ENCODE measurements around the gene MTG2.

The MTG2 gene

DNA sequence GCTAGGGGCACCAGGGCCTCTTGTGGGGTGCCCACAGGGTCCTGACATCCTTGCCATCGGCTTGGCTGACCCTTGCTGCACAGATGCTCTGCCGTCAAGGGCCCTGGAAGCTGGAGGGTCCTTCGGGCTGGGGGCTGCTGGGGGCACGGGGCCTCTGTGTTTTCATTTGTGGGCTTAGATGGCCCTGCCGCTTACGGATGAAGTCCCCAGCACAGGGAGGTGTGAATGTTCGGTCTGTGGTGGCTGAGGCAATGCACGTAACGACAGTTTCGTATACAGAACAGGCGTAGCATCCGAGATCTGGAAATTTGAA lies 24.8 kb upstream of the MTG2 start:
- peaks cover 31% of the 10 kb centered on the region for H3K36me3 Mint-ChIP-seq (ENCODE audit: low read depth)
- TF ChIP-seq, protein P1, sequence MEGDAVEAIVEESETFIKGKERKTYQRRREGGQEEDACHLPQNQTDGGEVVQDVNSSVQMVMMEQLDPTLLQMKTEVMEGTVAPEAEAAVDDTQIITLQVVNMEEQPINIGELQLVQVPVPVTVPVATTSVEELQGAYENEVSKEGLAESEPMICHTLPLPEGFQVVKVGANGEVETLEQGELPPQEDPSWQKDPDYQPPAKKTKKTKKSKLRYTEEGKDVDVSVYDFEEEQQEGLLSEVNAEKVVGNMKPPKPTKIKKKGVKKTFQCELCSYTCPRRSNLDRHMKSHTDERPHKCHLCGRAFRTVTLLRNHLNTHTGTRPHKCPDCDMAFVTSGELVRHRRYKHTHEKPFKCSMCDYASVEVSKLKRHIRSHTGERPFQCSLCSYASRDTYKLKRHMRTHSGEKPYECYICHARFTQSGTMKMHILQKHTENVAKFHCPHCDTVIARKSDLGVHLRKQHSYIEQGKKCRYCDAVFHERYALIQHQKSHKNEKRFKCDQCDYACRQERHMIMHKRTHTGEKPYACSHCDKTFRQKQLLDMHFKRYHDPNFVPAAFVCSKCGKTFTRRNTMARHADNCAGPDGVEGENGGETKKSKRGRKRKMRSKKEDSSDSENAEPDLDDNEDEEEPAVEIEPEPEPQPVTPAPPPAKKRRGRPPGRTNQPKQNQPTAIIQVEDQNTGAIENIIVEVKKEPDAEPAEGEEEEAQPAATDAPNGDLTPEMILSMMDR (IDR thresholded peaks at IDR 0.05; ENCODE audit: unreplicated experiment in 3 of 3), result no peak

DNA sequence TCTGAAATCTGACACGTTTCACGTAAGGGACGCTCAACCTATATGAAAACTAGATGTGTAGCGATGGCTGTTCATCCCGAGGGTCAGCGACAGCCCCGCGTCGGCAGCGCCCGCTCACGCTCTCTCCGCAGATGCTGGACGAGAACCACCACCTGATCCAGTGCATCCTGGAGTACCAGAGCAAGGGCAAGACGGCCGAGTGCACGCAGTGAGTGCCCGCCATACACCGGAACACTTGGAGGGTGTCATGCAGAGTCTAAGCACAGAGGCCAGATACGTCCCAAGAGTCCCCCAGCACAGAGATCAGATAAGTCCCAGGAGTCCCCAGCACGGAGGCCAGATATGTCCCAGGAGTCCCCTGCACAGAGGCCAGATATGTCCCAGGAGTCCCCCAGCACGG lies 24.3 kb upstream of the MTG2 start:
- Mint-ChIP-seq H3K4me1 (peaks cover 11% of the 10 kb centered on the region), H3K27ac (no peak overlapping the region), H3K9me3 (no peaks in the 10 kb centered on the region), H3K27me3 (ENCODE audit: low read depth) (no peaks in the 10 kb centered on the region), H3K36me3 (ENCODE audit: low read depth) (peaks cover 27% of the 10 kb centered on the region), H3K4me3 (no peak overlapping the region)
- TF ChIP-seq, protein P1 (IDR thresholded peaks at IDR 0.05; ENCODE audit: unreplicated experiment in 3 of 3), result no peak

More for the DNA sequence above, 24.8 kb upstream of the MTG2 start:
- Mint-ChIP-seq H3K9me3 (no peaks in the 10 kb centered on the region), H3K27ac (no peak overlapping the region), H3K4me3 (no peak overlapping the region), H3K27me3 (ENCODE audit: low read depth) (no peaks in the 10 kb centered on the region), H3K4me1 (peaks cover 11% of the 10 kb centered on the region)

DNA sequence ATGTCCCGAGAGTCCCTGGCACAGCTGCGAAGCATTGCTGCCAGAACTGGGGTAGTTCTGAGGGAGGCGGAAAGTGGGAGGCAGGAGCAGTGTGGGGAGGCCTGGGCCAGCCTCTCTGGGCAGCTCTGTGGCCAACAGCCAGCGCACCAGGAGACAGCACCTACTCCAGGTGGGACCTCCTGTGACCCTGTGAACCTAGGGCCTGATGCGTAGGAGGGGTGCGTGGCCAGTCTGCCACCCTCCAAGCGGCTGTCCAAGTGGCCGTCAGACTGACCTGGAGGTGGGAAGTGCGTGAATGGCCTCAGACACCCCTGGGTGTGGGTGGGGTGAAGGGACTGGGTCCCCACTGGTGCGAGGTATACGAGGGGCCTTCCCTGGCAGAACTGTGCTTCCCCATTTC lies 23.8 kb upstream of the MTG2 start:
- Mint-ChIP-seq H3K9me3 (no peaks in the 10 kb centered on the region), H3K4me3 (no peak overlapping the region), H3K27ac (no peak overlapping the region), H3K4me1 (peaks cover 11% of the 10 kb centered on the region), H3K36me3 (ENCODE audit: low read depth) (peaks cover 26% of the 10 kb centered on the region), H3K27me3 (ENCODE audit: low read depth) (no peaks in the 10 kb centered on the region)
- TF ChIP-seq, protein P1 (IDR thresholded peaks at IDR 0.05; ENCODE audit: unreplicated experiment in 3 of 3), result no peak

DNA sequence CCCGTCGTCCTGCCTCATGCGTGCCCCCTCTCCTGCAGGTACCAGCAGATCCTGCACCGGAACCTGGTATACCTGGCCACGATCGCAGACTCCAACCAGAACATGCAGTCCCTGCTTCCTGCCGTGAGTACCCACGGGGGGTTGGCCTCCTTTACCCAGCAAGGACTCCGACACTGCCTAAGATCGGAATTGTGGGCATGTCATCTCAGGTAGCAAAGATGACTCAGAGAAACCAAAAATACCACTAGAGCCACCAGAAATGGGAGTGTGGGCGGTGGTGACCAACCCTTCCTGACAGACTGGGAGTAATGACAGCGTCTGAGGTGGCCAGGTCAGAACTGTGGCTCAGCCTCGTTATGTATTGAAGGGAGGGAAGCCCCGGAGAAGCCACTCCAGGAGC lies 23.0 kb upstream of the MTG2 start:
- Mint-ChIP-seq H3K27me3 (ENCODE audit: low read depth) (no peaks in the 10 kb centered on the region), H3K4me3 (no peak overlapping the region), H3K9me3 (no peaks in the 10 kb centered on the region), H3K4me1 (peaks cover 11% of the 10 kb centered on the region), H3K27ac (no peak overlapping the region), H3K36me3 (ENCODE audit: low read depth) (peaks cover 19% of the 10 kb centered on the region)
- TF ChIP-seq, protein P1 (IDR thresholded peaks at IDR 0.05; ENCODE audit: unreplicated experiment in 3 of 3), result no peak

GRCh38 chr20:62160253-62160652 lies 22.6 kb upstream of the MTG2 start:
- TF ChIP-seq, protein P1 (IDR thresholded peaks at IDR 0.05; ENCODE audit: unreplicated experiment in 3 of 3), result no peak
- no peaks in the 10 kb centered on the region for H3K27me3 Mint-ChIP-seq (ENCODE audit: low read depth)
- peaks cover 11% of the 10 kb centered on the region for H3K4me1 Mint-ChIP-seq
- no peak overlapping the region for H3K4me3 Mint-ChIP-seq
- no peaks in the 10 kb centered on the region for H3K9me3 Mint-ChIP-seq
- no peak overlapping the region for H3K27ac Mint-ChIP-seq
- H3K36me3 Mint-ChIP-seq (ENCODE audit: low read depth), result peaks cover 18% of the 10 kb centered on the region

DNA sequence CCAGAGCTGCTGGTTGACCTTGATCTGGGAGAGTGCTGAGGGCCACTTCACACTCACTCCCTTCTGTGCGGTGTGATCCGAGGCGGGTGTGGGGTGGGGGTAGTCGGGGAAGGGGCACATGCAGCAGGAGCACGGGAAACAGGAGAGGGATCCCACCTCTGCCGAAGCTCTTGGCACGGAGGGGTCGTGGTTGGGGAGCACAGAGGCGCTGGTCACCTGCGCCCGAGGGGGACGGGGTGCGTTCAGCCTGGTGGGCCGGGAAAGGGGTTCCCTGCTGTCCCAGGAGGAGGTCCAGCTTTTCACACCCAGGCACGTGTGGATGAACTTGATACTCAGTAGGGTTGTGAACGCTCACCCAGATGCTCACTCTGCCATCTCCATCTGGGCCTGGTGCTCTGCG lies 22.0 kb upstream of the MTG2 start:
- peaks cover 5% of the 10 kb centered on the region for H3K4me1 Mint-ChIP-seq
- TF ChIP-seq, protein P1 (IDR thresholded peaks at IDR 0.05; ENCODE audit: unreplicated experiment in 3 of 3), result no peak
- H3K27me3 Mint-ChIP-seq (ENCODE audit: low read depth), result no peaks in the 10 kb centered on the region
- H3K9me3 Mint-ChIP-seq, result no peaks in the 10 kb centered on the region
- H3K27ac Mint-ChIP-seq, result no peak overlapping the region
- peaks cover 16% of the 10 kb centered on the region for H3K36me3 Mint-ChIP-seq (ENCODE audit: low read depth)
- H3K4me3 Mint-ChIP-seq, result no peak overlapping the region

All from nephron (organoid).